ENCODE results near the gene NCAPD3.
A peak's percentile ranks its signal among the peaks of the same experiment; 100 is the strongest.
"Not testable (repeated sequence)": the region's sequence is repeated elsewhere in the genome, so short reads cannot be mapped to it uniquely, and the experiment has no call there.

Gene NCAPD3

DNA sequence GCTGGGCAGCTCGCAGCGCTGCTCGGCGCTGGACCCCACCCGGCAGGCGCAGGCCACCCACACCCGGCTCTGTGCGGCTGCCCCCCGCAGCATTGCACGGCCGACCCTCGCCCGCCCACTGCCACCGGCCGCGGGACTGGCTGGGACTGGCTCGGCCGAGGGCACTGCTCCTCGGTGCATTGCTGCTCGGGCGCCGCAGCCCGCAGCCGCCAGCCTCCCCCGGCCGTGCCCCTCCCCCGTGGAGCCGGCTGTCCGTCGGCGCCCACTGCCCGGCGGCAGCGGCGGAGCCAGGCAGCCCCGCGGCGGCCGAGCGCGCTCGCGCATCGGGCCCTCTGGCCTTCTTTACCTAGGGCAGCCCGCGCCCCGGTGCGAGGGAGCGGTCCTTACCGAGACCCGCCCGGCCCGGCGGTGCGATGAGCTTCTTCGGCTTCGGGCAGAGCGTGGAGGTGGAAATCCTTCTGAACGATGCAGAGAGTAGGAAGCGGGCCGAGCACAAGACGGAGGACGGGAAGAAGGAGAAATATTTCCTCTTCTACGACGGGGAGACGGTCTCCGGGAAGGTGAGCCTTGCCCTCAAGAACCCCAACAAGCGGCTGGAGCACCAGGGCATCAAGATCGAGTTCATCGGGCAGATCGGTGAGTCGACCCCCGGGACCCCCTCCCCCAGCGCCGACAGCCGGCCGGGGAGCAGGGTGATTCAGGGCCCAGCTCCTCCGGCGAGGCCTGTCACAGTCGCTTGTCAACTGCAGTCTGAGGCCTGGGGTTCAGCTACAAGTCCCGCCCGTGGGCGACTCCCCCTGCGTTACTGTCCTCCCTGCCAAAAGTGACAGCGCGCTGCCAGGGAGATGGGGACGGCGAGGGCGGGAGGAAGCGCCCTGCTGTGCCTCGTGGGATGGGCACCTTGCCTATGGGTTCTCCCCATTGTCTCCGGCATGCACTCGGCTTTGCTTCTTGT lies 1.2 kb upstream of the NCAPD3 start:
- peak; percentile 82 for DNase-seq (ENCODE audit: low spot score)

DNA sequence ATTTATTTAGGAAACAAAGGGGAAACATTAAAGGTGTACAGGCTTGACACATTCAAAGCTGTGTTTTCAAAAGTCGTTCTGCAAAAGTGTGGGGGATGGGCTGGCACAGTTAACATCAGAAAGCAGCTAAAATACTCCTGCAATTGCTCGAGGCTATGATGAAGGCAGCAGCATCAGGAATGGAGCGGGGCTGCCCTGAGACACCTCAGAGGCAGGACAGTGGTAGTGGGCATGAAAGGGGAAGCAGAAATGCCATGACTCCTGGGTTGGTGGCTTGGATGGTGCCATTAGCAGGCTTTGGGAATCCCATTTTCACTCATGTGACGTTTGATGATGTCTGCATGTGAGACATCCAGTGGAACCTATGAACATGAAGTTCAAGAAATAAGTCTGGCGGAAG lies 646 bp downstream of the NCAPD3 start:
- DNase-seq (ENCODE audit: low spot score): peak; percentile 19

GRCh38 chr11:134216816-134217215 lies 7.0 kb downstream of the NCAPD3 start:
- no peak for DNase-seq (ENCODE audit: low spot score)

- no peak for DNase-seq (ENCODE audit: low spot score)
These were observed 7.9 kb downstream of the NCAPD3 start for GRCh38 chr11:134215836-134216235.

GRCh38 chr11:134207538-134208239 lies 16.1 kb downstream of the NCAPD3 start:
- peak; percentile 54 for DNase-seq (ENCODE audit: low spot score)

DNA sequence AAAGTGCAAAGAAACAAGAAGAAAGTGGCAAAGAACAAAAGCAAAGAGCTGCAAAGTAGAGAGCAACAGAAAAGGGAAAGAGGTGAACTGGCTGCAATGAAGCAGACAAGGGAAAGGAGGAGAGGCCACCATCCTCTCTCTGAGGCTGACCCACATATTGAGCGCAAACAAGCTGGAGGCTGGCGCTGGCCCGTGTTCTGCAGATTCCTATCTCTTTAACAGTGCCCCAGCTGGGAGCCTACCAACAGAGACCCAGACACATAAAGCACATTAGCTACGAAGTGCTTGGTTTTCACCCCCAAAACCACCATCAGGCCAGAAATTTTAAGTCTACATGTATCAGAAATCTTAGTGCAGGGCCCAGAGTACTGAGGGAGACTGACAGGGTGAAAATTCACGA lies 17.6 kb downstream of the NCAPD3 start:
- no peak for DNase-seq (ENCODE audit: low spot score)

GRCh38 chr11:134205729-134206128 lies 18.0 kb downstream of the NCAPD3 start:
- DNase-seq (ENCODE audit: low spot score): no peak

DNA sequence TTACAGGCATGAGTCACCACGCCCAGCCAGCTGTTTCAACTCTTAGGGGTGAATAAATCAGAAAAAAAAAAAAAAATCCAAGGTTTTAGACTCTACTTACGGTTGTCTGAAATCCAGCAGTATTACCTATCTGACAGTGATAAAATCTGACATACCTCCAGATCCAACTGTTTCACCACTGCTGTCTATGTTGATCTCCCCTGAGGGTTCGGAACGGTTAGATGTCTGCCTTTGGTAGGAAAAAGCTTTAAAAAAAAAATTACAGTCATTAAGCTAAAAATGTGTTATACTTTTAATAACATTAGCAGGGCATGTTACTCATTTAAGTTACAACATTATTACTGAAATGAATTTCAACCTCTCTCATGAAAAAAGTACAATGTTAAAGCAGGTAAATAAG lies 21.1 kb downstream of the NCAPD3 start:
- no peak for DNase-seq (ENCODE audit: low spot score)

GRCh38 chr11:134200688-134201087 lies 23.1 kb downstream of the NCAPD3 start:
- DNase-seq (ENCODE audit: low spot score): no peak

DNA sequence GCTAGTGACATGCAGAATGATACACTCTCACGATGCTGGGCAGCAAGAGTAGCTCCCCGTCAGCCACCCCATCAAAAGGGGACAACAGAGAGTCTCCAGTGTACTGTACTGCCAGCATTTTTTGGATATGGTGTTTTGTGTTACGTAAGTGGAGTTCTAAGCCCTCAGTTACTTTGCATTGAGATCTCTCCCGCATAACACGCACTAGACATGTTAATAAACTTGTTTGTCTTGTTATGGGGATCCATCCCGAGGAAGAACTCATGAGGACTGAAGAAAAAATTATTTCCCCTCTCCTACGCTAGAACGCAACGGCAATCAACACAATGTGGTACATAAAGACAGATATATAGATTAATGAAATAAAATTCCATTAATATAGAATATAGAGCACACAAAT lies 24.2 kb downstream of the NCAPD3 start:
- DNase-seq (ENCODE audit: low spot score): no peak

- DNase-seq (ENCODE audit: low spot score): no peak
These were observed 27.0 kb downstream of the NCAPD3 start for GRCh38 chr11:134196756-134197155.

DNA sequence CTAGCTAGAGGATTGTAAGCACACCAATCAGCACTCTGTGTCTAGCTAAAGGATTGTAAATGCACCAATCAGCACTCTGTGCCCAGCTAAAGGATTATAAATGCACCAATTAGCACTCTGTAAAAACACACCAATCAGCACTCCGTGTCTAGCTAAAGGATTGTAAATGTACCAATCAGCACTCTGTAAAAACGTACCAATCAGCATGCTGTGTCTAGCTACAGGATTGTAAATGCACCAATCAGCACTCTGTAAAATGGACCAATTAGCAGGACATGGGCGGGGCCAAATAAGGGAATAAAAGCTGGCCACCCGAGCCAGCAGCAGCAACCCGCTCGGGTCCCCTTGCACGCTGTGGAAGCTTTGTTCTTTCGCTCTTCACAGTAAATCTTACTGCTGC lies 35.7 kb downstream of the NCAPD3 start:
- DNase-seq (ENCODE audit: low spot score): not testable (repeated sequence)

- no peak for DNase-seq (ENCODE audit: low spot score)
These were observed 42.1 kb downstream of the NCAPD3 start for GRCh38 chr11:134181707-134182106.

DNA sequence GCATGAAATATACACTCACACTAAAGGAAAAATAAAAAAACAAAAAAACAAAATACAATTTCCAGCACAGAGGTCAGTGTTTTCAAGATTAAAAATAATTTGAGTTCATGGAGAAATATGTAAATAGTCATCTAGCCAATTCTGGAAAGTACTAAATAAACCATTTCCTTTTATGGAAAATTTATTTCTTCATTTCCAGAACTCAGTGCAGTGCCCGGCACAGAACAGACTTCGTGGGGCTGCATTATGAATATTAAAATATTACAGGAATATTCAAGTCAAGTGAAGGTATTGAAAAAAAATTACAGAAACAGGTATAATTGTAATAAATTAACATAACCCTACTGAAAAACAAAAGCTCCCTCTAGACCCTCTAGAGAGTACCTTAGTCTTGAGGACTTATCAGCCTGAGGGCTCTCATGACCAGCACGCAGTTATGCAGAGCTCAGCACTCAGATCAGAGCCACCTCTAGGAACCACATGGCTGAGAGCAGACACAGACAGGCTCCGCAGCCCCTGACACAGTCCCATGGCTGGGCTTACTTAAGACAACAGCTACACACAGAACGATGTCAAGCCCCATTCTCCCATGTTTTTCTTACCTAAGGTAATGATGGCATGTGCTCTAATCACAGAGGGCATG lies 45.6 kb downstream of the NCAPD3 start:
- DNase-seq (ENCODE audit: low spot score): no peak

DNA sequence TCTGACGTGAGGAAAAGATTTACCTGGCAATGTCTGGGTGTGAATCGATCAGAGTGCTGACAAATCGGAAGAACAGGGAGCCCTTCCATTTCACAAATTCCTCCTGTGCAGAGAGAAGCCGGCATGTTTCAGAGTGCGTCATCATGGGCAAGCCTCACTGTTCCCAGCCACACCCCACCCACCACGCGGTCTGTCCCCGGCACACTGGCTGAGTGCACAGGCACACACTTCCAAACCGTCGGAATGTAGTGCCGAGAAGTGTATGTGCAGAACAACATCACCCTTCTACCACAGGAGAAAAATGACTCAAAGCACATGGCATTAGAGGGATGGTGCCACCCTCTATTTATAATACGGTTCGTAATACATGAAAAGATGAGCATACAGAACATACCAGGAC lies 47.5 kb downstream of the NCAPD3 start:
- DNase-seq (ENCODE audit: low spot score): no peak

DNA sequence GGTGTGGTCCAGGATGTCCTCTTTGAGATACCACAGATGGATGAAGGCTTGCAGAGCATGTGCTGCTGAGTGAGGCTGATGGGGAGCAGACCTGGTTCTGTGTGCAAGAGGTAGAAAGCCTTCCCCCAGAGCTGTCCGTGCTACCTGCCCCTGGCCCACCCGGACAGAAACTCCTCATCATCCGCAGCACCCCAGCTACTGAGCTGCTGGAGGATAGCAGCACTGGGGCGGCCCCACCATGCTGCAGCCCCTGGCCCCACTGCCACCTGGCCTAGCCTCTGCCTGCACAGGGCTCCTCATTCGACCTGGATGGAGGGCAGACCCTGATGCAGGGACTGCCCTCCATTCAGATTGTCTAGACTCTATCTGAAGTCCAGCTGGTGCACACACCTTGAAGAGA lies 50.5 kb downstream of the NCAPD3 start:
- no peak for DNase-seq (ENCODE audit: low spot score)

DNA sequence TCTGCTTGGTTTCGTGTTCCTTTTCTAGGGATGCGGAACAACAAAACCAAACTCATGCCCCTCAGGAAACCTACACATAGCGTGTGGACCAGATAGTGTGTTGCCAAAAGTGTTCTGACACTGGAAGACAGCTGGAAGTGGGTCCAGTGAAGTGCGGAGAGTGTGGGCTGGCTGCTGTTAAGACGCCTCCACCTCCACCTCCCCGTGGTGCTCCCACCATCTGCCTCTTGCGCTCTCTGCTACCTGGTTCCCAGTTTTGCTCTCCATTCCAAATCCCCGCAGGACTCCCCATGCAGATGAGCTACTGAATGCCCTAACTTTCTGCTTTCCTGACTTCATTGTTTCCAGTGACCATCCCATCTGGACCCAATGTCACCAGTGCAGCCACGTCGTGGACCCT lies 51.8 kb downstream of the NCAPD3 start:
- DNase-seq (ENCODE audit: low spot score): no peak

DNA sequence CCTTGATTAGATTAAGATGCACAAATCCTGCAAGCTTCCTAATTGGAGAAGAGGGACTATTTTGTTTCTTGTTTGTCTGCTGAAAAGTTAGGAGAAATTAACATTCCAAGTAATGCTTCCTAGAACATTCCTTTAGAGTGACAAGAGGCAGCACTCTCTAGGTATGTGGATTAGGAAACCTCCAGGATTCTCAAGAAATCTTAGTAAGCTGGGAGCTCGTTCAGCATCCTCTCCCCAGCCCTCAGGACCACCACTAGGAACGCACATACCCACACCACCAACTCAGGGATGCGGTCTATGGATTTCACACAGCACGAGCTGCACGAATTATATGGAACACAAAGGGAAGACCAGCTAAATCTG lies 52.9 kb downstream of the NCAPD3 start:
- DNase-seq (ENCODE audit: low spot score): no peak

DNA sequence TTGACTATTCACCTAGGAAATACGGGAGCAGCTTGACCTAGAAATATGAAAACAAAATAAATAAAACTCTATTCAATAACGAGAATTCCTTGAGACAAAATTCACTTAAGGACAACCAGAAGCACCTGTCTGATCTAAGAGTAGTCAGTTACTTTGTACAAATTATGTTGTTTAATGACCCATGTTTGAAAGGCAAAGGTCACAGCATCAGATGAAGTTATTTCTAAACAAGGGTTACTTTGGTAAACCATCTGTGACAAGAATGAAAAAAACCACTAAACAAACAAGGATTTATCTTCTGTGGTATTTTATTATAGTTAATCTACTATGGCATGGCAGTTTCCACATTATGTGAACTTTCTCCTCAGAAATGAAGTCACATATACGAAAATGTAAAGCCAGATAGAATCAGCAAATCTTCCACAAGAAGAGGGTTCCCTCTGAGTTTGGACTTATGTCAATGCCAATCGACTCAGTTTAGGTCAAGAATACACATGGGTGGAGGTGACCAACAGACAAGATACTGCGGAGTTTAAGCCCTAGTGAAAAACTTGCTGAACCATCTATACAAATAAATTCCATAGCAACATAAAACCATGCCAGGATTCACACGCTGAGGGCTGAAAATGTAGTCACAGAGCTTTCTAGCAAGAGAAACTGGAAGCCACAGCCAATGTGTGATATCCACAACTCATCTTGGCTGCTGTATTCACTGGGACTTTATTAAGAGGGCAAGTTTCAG lies 53.4 kb downstream of the NCAPD3 start:
- DNase-seq (ENCODE audit: low spot score): no peak

- no peak for DNase-seq (ENCODE audit: low spot score)
These were observed 59.0 kb downstream of the NCAPD3 start for GRCh38 chr11:134164490-134165370.

- DNase-seq (ENCODE audit: low spot score): no peak
These were observed 64.1 kb downstream of the NCAPD3 start for GRCh38 chr11:134159652-134160051.

Measured in hematopoietic multipotent progenitor cell treated with erythropoietin and hydrocortisone succinate and interleukin-3 and kit ligand, for 15 days (in vitro differentiated cells).